Caco-2 (cell line): ENCODE measurements around the gene GARIN5A. TPM values are rescaled to one million over a fixed set of nuclear protein-coding genes. Genes with fewer than 3 reads are reported as not detected.

Experiments
- BruUV-seq: library from RNA; stranded (reverse); fragments of 400-500 nt; replicated peaks from 2 replicates; lab custom pipeline; 2021; lab: Mats Ljungman, UMichigan
- CTCF ChIA-PET: fragments of 300-600 bp; sonication (Branson Sonifier 250); formaldehyde crosslinking; loops from one replicate; lab custom pipeline; 2022; ENCODE audit warnings: antibody characterized with exemption; lab: Charles Lee
- POLR2A ChIA-PET: fragments of 300-600 bp; sonication (Branson Sonifier 250); formaldehyde crosslinking; loops from one replicate; lab custom pipeline; 2022; ENCODE audit warnings: antibody characterized with exemption; lab: Charles Lee
- DNase-seq, 2 experiments: peaks; one replicate each; pipeline versions ENCODE4 v3.0.0 to v3.0.0-alpha.2; 2020 to 2022
- H3K27me3 ChIP-seq: replicated peaks from 2 replicates; pipeline ENCODE4 v1.6.0; 2011; ENCODE audit warnings: low read length; ENCODE audit not compliant: control insufficient read depth, insufficient read depth
- H3K36me3 ChIP-seq: 2 replicates; pipeline ENCODE4 v1.5.1; 2011; ENCODE audit warnings: low read length; ENCODE audit not compliant: control insufficient read depth, insufficient read depth
- H3K4me1 ChIP-seq: fragments of 250-450 bp; sonication (Bioruptor Pico); 2 replicates; pipeline ENCODE4 v1.5.1; 2020; ENCODE audit warnings: mild to moderate bottlenecking
- H3K4me3 ChIP-seq: 2 replicates; pipeline ENCODE4 v1.5.1; 2011; ENCODE audit warnings: low read depth, mild to moderate bottlenecking, control low read depth, low read length
- H3K9me3 ChIP-seq: fragments of 250-450 bp; sonication (Bioruptor Pico); 2 replicates; pipeline ENCODE4 v1.5.1; 2020; ENCODE audit warnings: mild to moderate bottlenecking, moderate library complexity
- H3K27ac Mint-ChIP-seq: one replicate; pipeline ENCODE4 v1.8.0; 2022; ENCODE audit warnings: mixed read lengths; ENCODE audit not compliant: unreplicated experiment
- H3K27me3 Mint-ChIP-seq: one replicate; pipeline ENCODE4 v1.8.0; 2022; ENCODE audit warnings: mixed read lengths; ENCODE audit not compliant: insufficient read depth, unreplicated experiment
- H3K36me3 Mint-ChIP-seq: one replicate; pipeline ENCODE4 v1.8.0; 2022; ENCODE audit warnings: mild to moderate bottlenecking, mixed read lengths; ENCODE audit not compliant: insufficient read depth, unreplicated experiment
- H3K4me1 Mint-ChIP-seq: one replicate; pipeline ENCODE4 v1.8.0; 2022; ENCODE audit warnings: low read depth, mixed read lengths; ENCODE audit not compliant: unreplicated experiment
- H3K4me3 Mint-ChIP-seq: one replicate; pipeline ENCODE4 v1.8.0; 2022; ENCODE audit warnings: mild to moderate bottlenecking, moderate library complexity, mixed read lengths; ENCODE audit not compliant: unreplicated experiment
- H3K9me3 Mint-ChIP-seq: one replicate; pipeline ENCODE4 v1.8.0; 2022; ENCODE audit warnings: mixed read lengths; ENCODE audit not compliant: unreplicated experiment
- CTCF ChIP-seq, 2 experiments: fragments of 200-600 bp in 1 of 2; IDR thresholded peaks; 1 replicate in 1 of 2; 2 replicates in 1 of 2; pipeline versions ENCODE4 v1.5.1 to v1.8.0; 2011 to 2022; ENCODE audit warnings: antibody characterized with exemption in 1 of 2, control low read depth in 1 of 2, inconsistent platforms in 1 of 2, low read depth in 1 of 2, low read length in 1 of 2, mild to moderate bottlenecking in 1 of 2, moderate library complexity in 1 of 2; ENCODE audit not compliant: insufficient read depth in 1 of 2, severe bottlenecking in 1 of 2, unreplicated experiment in 1 of 2
- intact Hi-C: fragments of 100-400 bp; cut with micrococcal nuclease; formaldehyde crosslinking; loops from one replicate; pipeline ENCODE4 v1.10.0; 2022; ENCODE audit not compliant: unreplicated experiment
- total RNA-seq: library from RNA; stranded (reverse); gene quantifications from 2 replicates; pipeline ENCODE4 v1.2.3, GENCODE V29; 2022

Gene GARIN5A
- total RNA-seq, 1 experiment from 2014 or later: 1.4 TPM

GRCh38 chr19:50514346-50515167 is 37.9 kb upstream of the GARIN5A start:
- intact Hi-C loops: no loop called here
- H3K36me3 Mint-ChIP-seq: peaks cover 12% of the 10 kb centered on the region
- no peaks in the 10 kb centered on the region for H3K9me3 Mint-ChIP-seq
- CTCF ChIA-PET: no interaction called here
- Histone ChIP-seq H3K27me3 (no peaks in the 10 kb centered on the region), H3K9me3 (no peaks in the 10 kb centered on the region), H3K4me1 (peaks cover 4% of the 10 kb centered on the region; the same call in 1 of the 2 replicates), H3K36me3 (no peaks in the 10 kb centered on the region), H3K4me3 (no peak overlapping the region)
- TF ChIP-seq CTCF (IDR thresholded peaks at IDR 0.05; ENCODE audit: insufficient read depth in 1 of 2, low read depth in 1 of 2, low read length in 1 of 2, severe bottlenecking in 1 of 2, unreplicated experiment in 1 of 2): no peak
- peaks cover 7% of the 10 kb centered on the region for H3K4me1 Mint-ChIP-seq
- no peak for DNase-seq
- BruUV-seq: no TSS peak
- H3K27me3 Mint-ChIP-seq: no peaks in the 10 kb centered on the region
- POLR2A ChIA-PET: interaction anchor here (0.6 kb wide), 1 partner anchor 186 kb away, joined by 5 read pairs; the partner anchor contains the start of gene KCNC3
- H3K4me3 Mint-ChIP-seq: peak overlapping the region; percentile 23
- H3K27ac Mint-ChIP-seq: peak overlapping the region; percentile 55

- peak within 1 kb of the TSS; percentile 55 for H3K27ac Mint-ChIP-seq
- peak within 1 kb of the TSS; percentile 23 for H3K4me3 Mint-ChIP-seq
- no peak for DNase-seq
- BruUV-seq: no TSS peak
- H3K27me3 Mint-ChIP-seq: no peaks in the 10 kb centered on the region
- H3K36me3 Mint-ChIP-seq: peaks cover 12% of the 10 kb centered on the region
- POLR2A ChIA-PET: no interaction called here
- Histone ChIP-seq H3K36me3 (no peaks in the 10 kb centered on the region), H3K4me3 (no peak within 1 kb of the TSS), H3K27me3 (no peaks in the 10 kb centered on the region), H3K9me3 (no peaks in the 10 kb centered on the region), H3K4me1 (peaks cover 4% of the 10 kb centered on the region; the same call in 1 of the 2 replicates)
- no peaks in the 10 kb centered on the region for H3K9me3 Mint-ChIP-seq
- CTCF ChIA-PET: no interaction called here
- intact Hi-C loops: no loop called here
- peaks cover 7% of the 10 kb centered on the region for H3K4me1 Mint-ChIP-seq
- no peak for TF ChIP-seq CTCF (IDR thresholded peaks at IDR 0.05; ENCODE audit: insufficient read depth in 1 of 2, low read depth in 1 of 2, low read length in 1 of 2, severe bottlenecking in 1 of 2, unreplicated experiment in 1 of 2)
Observed at GRCh38 chr19:50513746-50514345, 37.2 kb upstream of the GARIN5A start, which contains the start of gene ASPDH. Gene ASPDH (minus strand): TSS chr19:50513913. CDS start chr19:50513823, 90 bp downstream.

GRCh38 chr19:50512999-50513745 is 36.5 kb upstream of the GARIN5A start:
- DNase-seq: no peak
- no peak overlapping the region for H3K4me3 Mint-ChIP-seq
- Histone ChIP-seq H3K36me3 (no peaks in the 10 kb centered on the region), H3K4me3 (no peak overlapping the region), H3K9me3 (no peaks in the 10 kb centered on the region), H3K27me3 (no peaks in the 10 kb centered on the region), H3K4me1 (peaks cover 4% of the 10 kb centered on the region; the same call in 1 of the 2 replicates)
- H3K4me1 Mint-ChIP-seq: peaks cover 7% of the 10 kb centered on the region
- no TSS peak for BruUV-seq
- intact Hi-C loops: no loop called here
- ChIA-PET POLR2A (no interaction called here), CTCF (no interaction called here)
- H3K9me3 Mint-ChIP-seq: no peaks in the 10 kb centered on the region
- H3K36me3 Mint-ChIP-seq: peaks cover 12% of the 10 kb centered on the region
- H3K27ac Mint-ChIP-seq: no peak overlapping the region
- H3K27me3 Mint-ChIP-seq: no peaks in the 10 kb centered on the region
- no peak for TF ChIP-seq CTCF (IDR thresholded peaks at IDR 0.05; ENCODE audit: insufficient read depth in 1 of 2, low read depth in 1 of 2, low read length in 1 of 2, severe bottlenecking in 1 of 2, unreplicated experiment in 1 of 2)
